PFSK-1 (cell line): Measurements from ENCODE around the gene PHACTR2.

ENCODE experiments used
- POLR2AphosphoS5 ChIP-seq: IDR thresholded peaks from 2 replicates; pipeline ENCODE4 v1.6.1; 2012; ENCODE audit warnings: low read depth, mild to moderate bottlenecking, control low read depth, low read length, moderate library complexity
- SIN3A ChIP-seq: IDR thresholded peaks from 2 replicates; pipeline ENCODE4 v1.6.1; 2012; ENCODE audit warnings: mild to moderate bottlenecking, low read length, moderate library complexity, borderline replicate concordance; ENCODE audit not compliant: insufficient read depth
- TAF1 ChIP-seq: IDR thresholded peaks from 2 replicates; pipeline ENCODE4 v1.6.1; 2012; ENCODE audit warnings: low read length, control low read depth, borderline replicate concordance; ENCODE audit not compliant: insufficient read depth

DNA sequence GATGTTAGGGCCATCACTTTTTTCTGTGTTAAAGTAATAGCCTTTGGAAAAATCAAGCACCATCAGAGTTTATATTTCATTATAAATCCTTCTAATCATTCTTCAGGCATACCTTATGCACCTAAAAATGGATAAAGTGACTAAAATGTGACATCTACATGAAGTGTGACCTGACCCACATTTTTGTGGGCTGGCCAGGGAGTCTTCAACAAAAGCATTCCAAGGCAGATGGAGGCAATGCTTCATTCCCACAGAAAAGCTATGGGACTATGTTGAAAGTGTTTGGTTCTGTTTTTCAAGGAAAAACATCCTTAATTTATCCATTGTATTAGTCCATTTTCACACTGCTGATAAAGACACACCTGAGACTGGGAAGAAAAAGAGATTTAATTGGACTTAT, 106.6 kb downstream of the PHACTR2 start:
- TF ChIP-seq POLR2AphosphoS5, result no peak
- TF ChIP-seq TAF1, result no peak
- no peak for TF ChIP-seq SIN3A
